Cardiac fibroblast (primary cell): ENCODE data around the gene GRPR.
A peak's percentile ranks its signal among the peaks of the same experiment; 100 is the strongest.

Experiments used
- DNase-seq, 2 donors: peaks; one replicate each; pipeline versions ENCODE4 v3.0.0 to v3.0.0-alpha.2; 2010; ENCODE audit warnings: low read depth in 2 of 2
- H3K4me3 ChIP-seq, 2 donors: replicated peaks in 1 of 2; 1 replicate in 1 of 2; 2 replicates in 1 of 2; pipeline ENCODE4 v1.5.1; 2011; ENCODE audit warnings: low read depth in 2 of 2, low read length in 2 of 2, mild to moderate bottlenecking in 2 of 2, moderate library complexity in 1 of 2
- TF ChIP-seq, protein P1 (sequence below): IDR thresholded peaks from one replicate; pipeline ENCODE4 v1.5.1; 2011; ENCODE audit warnings: low read depth, mild to moderate bottlenecking, low read length, inconsistent platforms

GRPR gene

GRCh38 chrX:16113978-16114565, 9.3 kb upstream of the GRPR start:
- no peak overlapping the region for H3K4me3 ChIP-seq
- peak; percentile 15 to 17 for DNase-seq
- TF ChIP-seq, protein P1, sequence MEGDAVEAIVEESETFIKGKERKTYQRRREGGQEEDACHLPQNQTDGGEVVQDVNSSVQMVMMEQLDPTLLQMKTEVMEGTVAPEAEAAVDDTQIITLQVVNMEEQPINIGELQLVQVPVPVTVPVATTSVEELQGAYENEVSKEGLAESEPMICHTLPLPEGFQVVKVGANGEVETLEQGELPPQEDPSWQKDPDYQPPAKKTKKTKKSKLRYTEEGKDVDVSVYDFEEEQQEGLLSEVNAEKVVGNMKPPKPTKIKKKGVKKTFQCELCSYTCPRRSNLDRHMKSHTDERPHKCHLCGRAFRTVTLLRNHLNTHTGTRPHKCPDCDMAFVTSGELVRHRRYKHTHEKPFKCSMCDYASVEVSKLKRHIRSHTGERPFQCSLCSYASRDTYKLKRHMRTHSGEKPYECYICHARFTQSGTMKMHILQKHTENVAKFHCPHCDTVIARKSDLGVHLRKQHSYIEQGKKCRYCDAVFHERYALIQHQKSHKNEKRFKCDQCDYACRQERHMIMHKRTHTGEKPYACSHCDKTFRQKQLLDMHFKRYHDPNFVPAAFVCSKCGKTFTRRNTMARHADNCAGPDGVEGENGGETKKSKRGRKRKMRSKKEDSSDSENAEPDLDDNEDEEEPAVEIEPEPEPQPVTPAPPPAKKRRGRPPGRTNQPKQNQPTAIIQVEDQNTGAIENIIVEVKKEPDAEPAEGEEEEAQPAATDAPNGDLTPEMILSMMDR = no peak

DNA sequence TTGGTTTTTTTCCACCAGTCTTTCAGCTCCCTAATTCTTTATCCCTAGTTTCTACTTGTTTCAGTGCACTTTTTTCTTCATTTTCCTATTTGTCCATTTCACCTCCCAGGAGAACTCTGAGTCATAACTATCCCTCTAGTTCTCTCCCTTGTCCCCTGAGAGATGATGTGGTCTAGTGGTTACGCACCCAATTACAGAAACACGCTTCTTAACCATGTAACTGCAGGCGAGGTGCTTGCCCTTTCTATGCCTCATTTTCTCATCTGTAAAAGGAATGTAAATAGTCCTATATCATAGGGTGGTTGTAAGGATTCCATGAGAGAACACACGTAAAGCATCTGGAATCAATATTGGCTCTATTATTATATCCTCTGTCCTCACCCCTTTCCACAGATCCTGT, 8.8 kb upstream of the GRPR start:
- TF ChIP-seq, protein P1 = no peak
- DNase-seq = peak; percentile 64 to 89
- no peak overlapping the region for H3K4me3 ChIP-seq

GRCh38 chrX:16119353-16120220, 3.8 kb upstream of the GRPR start:
- TF ChIP-seq, protein P1 = no peak
- H3K4me3 ChIP-seq = no peak overlapping the region
- DNase-seq = no peak

DNA sequence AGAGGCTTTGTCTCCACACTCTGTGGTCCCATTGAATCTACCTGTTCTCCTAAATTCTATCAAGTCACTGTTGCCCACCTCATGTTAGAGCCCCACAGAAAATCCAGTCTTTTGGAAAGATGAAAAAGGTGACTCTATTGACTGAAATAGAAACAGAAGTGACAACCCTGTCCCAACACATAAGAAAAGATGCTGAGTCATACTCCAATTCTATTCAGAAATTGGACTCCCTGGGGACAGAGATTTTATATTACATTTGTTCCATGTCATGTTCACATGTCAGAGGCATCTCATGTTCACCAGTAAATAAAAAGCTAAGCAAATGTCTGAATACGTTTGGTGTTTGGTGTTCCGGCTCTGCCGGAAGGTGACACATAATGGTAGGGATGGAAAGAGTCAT, 2.9 kb upstream of the GRPR start:
- TF ChIP-seq, protein P1 = no peak
- no peak for DNase-seq
- no peak overlapping the region for H3K4me3 ChIP-seq

DNA sequence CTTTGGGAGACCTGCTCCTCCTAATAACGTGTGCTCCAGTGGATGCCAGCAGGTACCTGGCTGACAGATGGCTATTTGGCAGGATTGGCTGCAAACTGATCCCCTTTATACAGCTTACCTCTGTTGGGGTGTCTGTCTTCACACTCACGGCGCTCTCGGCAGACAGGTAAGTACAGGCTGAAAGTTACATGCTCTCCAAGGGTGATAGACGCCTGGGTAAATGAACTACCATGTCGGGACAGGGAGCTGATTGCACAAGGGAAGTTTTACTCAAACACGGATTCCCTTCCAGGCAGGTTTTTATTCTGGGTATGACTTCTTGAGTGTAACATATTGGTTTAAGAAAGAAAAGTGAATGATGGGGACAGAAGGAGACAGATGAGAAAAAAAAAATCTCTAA, 836 bp downstream of the GRPR start:
- H3K4me3 ChIP-seq = no peak overlapping the region
- TF ChIP-seq, protein P1 = no peak
- no peak for DNase-seq

DNA sequence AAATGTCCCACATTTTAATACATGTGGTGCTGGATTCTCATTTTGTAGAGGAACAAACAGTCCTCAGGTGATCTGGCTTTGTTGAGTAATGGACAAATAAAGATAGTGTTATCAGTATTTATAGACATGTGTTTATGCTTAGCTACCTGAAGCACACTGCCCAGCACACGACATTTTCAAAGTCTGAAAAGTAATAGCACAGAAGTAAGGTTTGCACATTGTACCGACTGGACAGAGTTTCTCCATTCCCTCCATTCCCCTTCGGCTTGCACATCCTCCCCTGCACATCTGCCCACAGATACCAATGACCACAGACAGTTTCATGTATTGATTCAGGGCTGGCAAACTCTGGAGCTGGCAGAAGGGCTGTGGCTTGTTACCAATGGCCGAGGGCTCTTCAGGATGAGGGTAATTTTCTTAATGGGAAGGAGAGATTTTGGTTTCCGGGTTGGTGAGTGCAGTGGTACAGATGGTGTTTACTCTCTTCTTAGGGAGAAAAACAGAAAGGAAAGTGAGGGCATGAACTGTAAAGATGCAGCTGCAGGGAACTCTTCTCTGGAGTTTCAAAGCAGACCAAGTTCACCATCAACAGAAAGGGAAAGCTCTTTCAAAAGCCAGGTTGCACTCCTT, 2.3 kb downstream of the GRPR start:
- TF ChIP-seq, protein P1 = no peak
- no peak for DNase-seq
- H3K4me3 ChIP-seq = no peak overlapping the region
